DOHH2 (cell line): ENCODE data around the gene CFAP100.
A peak's percentile ranks its signal among the peaks of the same experiment; 100 is the strongest.

Experiments
- EZH2phosphoT487 ChIP-seq: fragments of 200-600 bp; sonication (generic); IDR thresholded peaks from 2 replicates; pipeline ENCODE4 v1.6.1; 2017; ENCODE audit warnings: borderline replicate concordance, mild to moderate bottlenecking, antibody characterized with exemption, low read length, moderate library complexity, mixed read lengths
- TF ChIP-seq, protein P1 (sequence below): fragments of 200-600 bp; sonication (generic); IDR thresholded peaks from one replicate; pipeline ENCODE4 v1.5.1; 2014; ENCODE audit warnings: antibody characterized with exemption, mild to moderate bottlenecking, low read depth, low read length; ENCODE audit not compliant: poor library complexity, severe bottlenecking

DNA sequence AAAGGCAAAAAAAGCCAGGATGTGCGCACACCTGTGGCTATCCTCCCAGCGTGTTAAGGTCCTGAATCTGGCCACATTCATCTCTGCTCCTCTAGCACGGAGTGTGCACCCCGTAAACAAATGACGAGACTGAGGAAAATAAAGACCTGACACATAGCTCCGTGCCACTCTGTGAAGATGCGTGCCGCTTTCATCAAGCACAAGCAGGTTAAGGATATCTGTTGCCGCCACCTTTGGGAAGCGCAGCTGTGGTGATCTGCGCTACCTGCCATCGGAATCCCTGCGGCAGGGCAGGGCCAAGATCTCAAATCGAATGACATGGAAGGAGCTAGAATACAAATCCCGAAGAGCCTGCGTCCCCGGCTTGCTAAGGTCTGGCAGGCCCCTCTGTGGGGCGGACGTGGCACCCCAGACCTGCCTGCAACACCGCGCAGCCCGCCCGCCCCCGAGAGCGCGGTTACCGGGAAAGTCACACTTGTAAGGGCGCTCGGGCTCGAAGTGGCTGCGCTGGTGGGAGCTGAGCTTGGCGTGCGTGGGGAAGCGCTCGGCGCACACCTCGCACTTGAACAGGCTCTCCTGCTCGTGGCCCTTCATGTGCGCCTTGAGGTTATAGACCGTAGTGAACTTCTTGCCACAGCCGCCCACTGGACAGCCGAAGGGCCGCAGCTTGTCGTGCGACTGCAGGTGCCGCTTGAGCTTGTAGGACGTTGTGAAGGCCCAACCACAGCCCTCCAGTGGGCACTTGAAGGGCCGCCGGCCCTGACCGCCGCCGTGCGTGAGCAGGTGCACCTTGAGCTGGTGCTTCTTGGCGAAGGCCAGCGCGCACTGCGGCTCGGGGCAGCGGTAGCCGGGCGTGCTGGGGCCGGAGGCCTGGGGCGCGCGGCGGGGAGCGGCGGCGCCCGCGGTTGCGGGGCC, 80.0 kb downstream of the CFAP100 start:
- TF ChIP-seq, protein P1, sequence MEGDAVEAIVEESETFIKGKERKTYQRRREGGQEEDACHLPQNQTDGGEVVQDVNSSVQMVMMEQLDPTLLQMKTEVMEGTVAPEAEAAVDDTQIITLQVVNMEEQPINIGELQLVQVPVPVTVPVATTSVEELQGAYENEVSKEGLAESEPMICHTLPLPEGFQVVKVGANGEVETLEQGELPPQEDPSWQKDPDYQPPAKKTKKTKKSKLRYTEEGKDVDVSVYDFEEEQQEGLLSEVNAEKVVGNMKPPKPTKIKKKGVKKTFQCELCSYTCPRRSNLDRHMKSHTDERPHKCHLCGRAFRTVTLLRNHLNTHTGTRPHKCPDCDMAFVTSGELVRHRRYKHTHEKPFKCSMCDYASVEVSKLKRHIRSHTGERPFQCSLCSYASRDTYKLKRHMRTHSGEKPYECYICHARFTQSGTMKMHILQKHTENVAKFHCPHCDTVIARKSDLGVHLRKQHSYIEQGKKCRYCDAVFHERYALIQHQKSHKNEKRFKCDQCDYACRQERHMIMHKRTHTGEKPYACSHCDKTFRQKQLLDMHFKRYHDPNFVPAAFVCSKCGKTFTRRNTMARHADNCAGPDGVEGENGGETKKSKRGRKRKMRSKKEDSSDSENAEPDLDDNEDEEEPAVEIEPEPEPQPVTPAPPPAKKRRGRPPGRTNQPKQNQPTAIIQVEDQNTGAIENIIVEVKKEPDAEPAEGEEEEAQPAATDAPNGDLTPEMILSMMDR, result peak; percentile 8
- no peak for TF ChIP-seq EZH2phosphoT487
